ENCODE data around the gene SRPRB.

SRPRB gene

GRCh38 chr3:133865136-133865855, 59.7 kb downstream of the SRPRB start:
- no peak for DNase-seq (ENCODE audit: low read depth, low spot score)

GRCh38 chr3:133866141-133866540, 60.5 kb downstream of the SRPRB start:
- DNase-seq (ENCODE audit: low read depth, low spot score), result no peak

GRCh38 chr3:133868186-133868585, 62.6 kb downstream of the SRPRB start:
- DNase-seq (ENCODE audit: low read depth, low spot score), result no peak

- no peak for DNase-seq (ENCODE audit: low read depth, low spot score)
Observed at GRCh38 chr3:133868758-133869475, 63.3 kb downstream of the SRPRB start.

- no peak for DNase-seq (ENCODE audit: low read depth, low spot score)
Observed at GRCh38 chr3:133869586-133869985, 64.0 kb downstream of the SRPRB start.

GRCh38 chr3:133870822-133871221, 65.2 kb downstream of the SRPRB start:
- no peak for DNase-seq (ENCODE audit: low read depth, low spot score)
